Hepatocyte (in vitro differentiated cells): Measurements from ENCODE around the gene NBAS.

Experiments
- CTCF ChIP-seq: fragments of 200-600 bp; sonication (generic); IDR thresholded peaks from 2 replicates; pipeline ENCODE4 v1.5.1; 2016; ENCODE audit warnings: antibody characterized with exemption, mild to moderate bottlenecking; ENCODE audit not compliant: poor library complexity
- EZH2 ChIP-seq: fragments of 200-600 bp; sonication (generic); IDR thresholded peaks from 2 replicates; pipeline ENCODE4 v1.6.1; 2016; ENCODE audit warnings: antibody characterized with exemption, mild to moderate bottlenecking, borderline replicate concordance
- EZH2phosphoT487 ChIP-seq: fragments of 200-600 bp; sonication (generic); IDR thresholded peaks from one replicate; pipeline ENCODE4 v1.6.1; 2018; ENCODE audit warnings: antibody characterized with exemption, mild to moderate bottlenecking, low read depth, moderate library complexity; ENCODE audit not compliant: unreplicated experiment, severe bottlenecking

GRCh38 chr2:15511686-15512085, 49.4 kb downstream of the NBAS start:
- TF ChIP-seq CTCF (no peak), EZH2phosphoT487 (no peak), EZH2 (no peak)
